ENCODE measurements around the gene GJA1.

DNA sequence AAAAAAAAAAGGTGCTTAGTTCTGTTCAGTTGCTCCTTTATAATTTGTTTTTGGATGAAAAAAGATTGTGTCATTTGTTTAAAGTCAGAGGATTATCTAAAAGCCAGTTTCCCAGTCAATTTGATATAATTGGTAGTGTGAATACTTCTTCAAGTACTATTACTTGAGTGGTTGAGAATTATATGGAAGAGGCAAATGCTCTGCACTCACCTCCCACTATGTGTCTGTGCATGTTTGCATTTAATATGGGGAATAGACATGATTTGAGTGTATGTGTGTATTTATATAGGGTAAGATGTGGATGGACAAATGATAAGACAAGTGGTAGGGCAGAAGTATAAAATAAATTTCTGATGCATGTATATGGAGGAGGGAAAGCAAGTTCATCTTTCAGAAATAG, 15.8 kb downstream of the GJA1 start:
- no peak for TF ChIP-seq MAX (IDR thresholded peaks at IDR 0.05)
- no peak for TF ChIP-seq TAF1 (IDR thresholded peaks at IDR 0.05; ENCODE audit: low read depth)
- no peak for TF ChIP-seq CREB1 (IDR thresholded peaks at IDR 0.05; ENCODE audit: low read depth)
- no peak for TF ChIP-seq USF1 (IDR thresholded peaks at IDR 0.05)
- no peak for TF ChIP-seq NFIC (IDR thresholded peaks at IDR 0.05)
- no peak for TF ChIP-seq EP300 (IDR thresholded peaks at IDR 0.05; ENCODE audit: borderline replicate concordance)
- TF ChIP-seq TCF12 (IDR thresholded peaks at IDR 0.05; ENCODE audit: low read depth) = no peak
- no peak for TF ChIP-seq EGR1 (IDR thresholded peaks at IDR 0.05)
